Endothelial cell of umbilical vein (primary cell): Measurements from ENCODE around the gene METTL16.

ENCODE experiments used
- EZH2 ChIP-seq: IDR thresholded peaks from 2 replicates; pipeline ENCODE4 v1.6.1; 2012; ENCODE audit warnings: borderline replicate concordance, low read depth, mild to moderate bottlenecking, moderate library complexity, low read length, inconsistent platforms; ENCODE audit not compliant: severe bottlenecking
- JUN ChIP-seq: IDR thresholded peaks from 2 replicates; pipeline ENCODE4 v1.6.1; 2011; ENCODE audit warnings: borderline replicate concordance, low read depth; ENCODE audit not compliant: insufficient read length, insufficient read depth
- MAX ChIP-seq: IDR thresholded peaks from 2 replicates; pipeline ENCODE4 v1.6.1; 2011; ENCODE audit not compliant: insufficient read depth, insufficient read length
- MYC ChIP-seq: IDR thresholded peaks from one replicate; pipeline ENCODE4 v1.6.1; 2011; ENCODE audit warnings: mild to moderate bottlenecking, low read depth, low read length
- POLR2A ChIP-seq: IDR thresholded peaks from 2 replicates; pipeline ENCODE4 v1.6.1; 2012; ENCODE audit warnings: low read depth, mild to moderate bottlenecking, control low read depth, low read length
- POLR2AphosphoS5 ChIP-seq: IDR thresholded peaks from 2 replicates; pipeline ENCODE4 v1.6.1; 2012; ENCODE audit warnings: low read depth, mild to moderate bottlenecking, control low read depth, low read length, moderate library complexity; ENCODE audit not compliant: insufficient read depth
- TF ChIP-seq, protein P1 (sequence below), 2 donors: IDR thresholded peaks; 1 replicate in 1 of 2; 2 replicates in 1 of 2; pipeline ENCODE4 v1.5.1; 2011; ENCODE audit warnings: low read length in 2 of 2, mild to moderate bottlenecking in 2 of 2, moderate library complexity in 2 of 2, control low read depth in 1 of 2, inconsistent platforms in 1 of 2, low read depth in 1 of 2; ENCODE audit not compliant: insufficient read depth in 1 of 2; ENCODE audit errors: extremely low read depth in 1 of 2

GRCh38 chr17:2372180-2372579, 139.5 kb downstream of the METTL16 start:
- no peak for TF ChIP-seq MYC
- TF ChIP-seq, protein P1, sequence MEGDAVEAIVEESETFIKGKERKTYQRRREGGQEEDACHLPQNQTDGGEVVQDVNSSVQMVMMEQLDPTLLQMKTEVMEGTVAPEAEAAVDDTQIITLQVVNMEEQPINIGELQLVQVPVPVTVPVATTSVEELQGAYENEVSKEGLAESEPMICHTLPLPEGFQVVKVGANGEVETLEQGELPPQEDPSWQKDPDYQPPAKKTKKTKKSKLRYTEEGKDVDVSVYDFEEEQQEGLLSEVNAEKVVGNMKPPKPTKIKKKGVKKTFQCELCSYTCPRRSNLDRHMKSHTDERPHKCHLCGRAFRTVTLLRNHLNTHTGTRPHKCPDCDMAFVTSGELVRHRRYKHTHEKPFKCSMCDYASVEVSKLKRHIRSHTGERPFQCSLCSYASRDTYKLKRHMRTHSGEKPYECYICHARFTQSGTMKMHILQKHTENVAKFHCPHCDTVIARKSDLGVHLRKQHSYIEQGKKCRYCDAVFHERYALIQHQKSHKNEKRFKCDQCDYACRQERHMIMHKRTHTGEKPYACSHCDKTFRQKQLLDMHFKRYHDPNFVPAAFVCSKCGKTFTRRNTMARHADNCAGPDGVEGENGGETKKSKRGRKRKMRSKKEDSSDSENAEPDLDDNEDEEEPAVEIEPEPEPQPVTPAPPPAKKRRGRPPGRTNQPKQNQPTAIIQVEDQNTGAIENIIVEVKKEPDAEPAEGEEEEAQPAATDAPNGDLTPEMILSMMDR (IDR thresholded peaks at IDR 0.05; ENCODE audit: extremely low read depth in 1 of 2, insufficient read depth in 1 of 2, low read depth in 1 of 2, low read length in 2 of 2) = no peak
- TF ChIP-seq POLR2AphosphoS5 = no peak
- TF ChIP-seq POLR2A = no peak
- TF ChIP-seq MAX = no peak
- no peak for TF ChIP-seq EZH2
- no peak for TF ChIP-seq JUN
